Occipital lobe (tissue), 2 donors: ENCODE measurements around the gene MAGEB17. TPM values are rescaled to one million over a fixed set of nuclear protein-coding genes. Genes with fewer than 3 reads are reported as not detected.
"Not testable (repeated sequence)": the region's sequence is repeated elsewhere in the genome, so short reads cannot be mapped to it uniquely, and the experiment has no call there.

ENCODE experiments used
- DNase-seq: peaks from one replicate; lab custom pipeline; 2025; lab: John Stamatoyannopoulos, UW
- total RNA-seq: library from RNA; depleted of rRNA; stranded (reverse); fragments of >200 nt; gene quantifications from one replicate; pipeline ENCODE4 v1.2.3, GENCODE V29; 2014

The MAGEB17 gene
- total RNA-seq, 1 donor from 2014 or later: 0.16 TPM

- DNase-seq: no peak
Measured at GRCh38 chrX:16156692-16157331, 10.5 kb upstream of the MAGEB17 start.

GRCh38 chrX:16160729-16161128, 6.6 kb upstream of the MAGEB17 start:
- no peak for DNase-seq

GRCh38 chrX:16161173-16161572, 6.1 kb upstream of the MAGEB17 start:
- not testable (repeated sequence) for DNase-seq

- no peak for DNase-seq
Measured at GRCh38 chrX:16162391-16162790, 4.9 kb upstream of the MAGEB17 start.

DNA sequence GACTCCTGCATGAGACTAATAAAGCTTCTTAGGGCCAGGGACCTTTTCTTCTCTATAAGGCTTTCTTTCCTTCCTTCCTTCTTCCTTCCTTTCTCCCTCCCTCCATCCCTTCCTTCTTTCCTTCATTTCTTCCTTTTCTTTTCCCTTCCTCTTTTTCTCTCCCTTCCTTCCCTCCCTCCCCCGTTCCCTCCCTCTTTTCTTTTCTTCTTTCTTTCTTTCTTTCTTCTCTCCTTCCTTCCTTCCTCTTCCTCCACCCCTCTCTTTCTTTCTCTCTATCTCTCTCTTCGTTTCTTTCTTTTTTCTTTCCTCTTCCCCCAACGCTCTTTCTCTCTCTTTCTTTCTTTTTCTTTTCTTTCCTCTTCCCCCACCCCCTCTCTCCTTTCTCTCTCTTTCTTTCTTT, 2.5 kb upstream of the MAGEB17 start:
- DNase-seq: no peak

GRCh38 chrX:16171039-16171438, 3.8 kb downstream of the MAGEB17 start:
- DNase-seq: no peak

DNA sequence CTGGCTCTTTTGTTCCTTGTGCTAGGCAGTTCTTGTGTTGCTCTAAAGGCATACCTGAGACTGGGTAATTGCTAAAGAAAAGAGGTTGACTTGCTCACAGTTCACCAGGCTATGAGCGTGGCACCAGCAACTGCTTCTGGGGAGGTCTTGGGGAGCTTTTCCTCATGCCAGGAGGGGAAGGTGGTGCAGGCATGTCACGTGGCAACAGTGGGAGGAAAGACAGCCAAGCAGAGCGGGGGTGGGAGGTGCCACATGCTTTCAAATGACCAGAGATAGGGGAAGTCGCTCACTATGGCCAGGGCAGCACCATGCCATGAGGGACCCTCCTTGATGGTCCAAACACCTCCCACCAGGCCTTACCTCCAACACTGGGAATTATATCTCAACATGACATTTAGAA, 4.7 kb downstream of the MAGEB17 start:
- DNase-seq: no peak

- no peak for DNase-seq
Measured at GRCh38 chrX:16172391-16172790, 5.1 kb downstream of the MAGEB17 start.

DNA sequence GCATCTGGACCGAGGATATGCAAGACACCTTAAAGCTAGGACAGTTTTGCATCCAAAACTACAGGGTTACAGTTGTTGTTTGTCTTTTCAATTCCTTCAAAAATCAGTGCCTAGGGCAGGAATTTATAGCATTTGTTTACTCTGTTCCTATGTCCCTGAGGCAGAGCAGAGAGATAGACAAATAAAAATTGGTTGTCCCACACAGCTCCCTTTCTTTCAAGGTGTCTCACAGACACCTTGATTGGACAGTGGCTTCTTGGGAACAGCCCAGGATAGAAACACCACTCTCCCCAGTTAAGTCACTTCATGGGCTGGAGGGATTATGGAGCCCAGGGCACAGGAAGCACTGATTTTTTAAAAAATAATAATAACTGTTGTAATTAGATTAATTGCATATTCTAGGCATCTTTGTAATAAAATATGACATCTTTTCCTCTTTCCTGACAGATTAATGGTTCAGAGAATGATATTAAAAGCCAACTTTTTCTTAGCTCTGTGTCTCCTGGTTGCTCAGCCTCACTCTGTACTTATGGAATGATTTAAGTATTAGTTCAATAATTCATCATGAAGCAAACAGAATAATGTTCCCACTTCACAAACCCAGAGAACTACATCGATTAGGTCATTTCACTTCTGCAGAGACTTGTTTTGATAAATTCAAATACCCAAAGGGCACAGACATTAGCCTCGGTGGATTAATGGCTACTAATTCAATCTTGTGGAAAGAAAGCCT, 8.2 kb downstream of the MAGEB17 start:
- no peak for DNase-seq

DNA sequence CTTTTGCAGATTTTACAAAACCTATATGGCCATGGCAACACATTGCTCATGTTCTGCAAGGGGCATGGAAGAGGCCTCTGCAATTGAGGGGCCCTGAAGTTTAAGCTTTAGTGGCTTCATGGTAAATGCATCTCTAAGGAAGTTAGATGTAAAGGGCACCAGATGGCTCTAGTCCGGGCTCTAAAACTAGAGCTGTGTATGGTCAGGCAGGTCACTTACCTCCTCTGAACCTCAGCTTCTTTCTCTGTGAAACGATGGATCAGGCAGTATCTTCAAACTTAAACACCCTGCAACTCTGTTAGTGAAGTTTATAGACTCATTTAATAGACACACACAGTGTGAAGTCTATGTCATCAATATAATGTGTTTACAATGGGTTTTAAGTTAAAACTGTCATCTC, 10.0 kb downstream of the MAGEB17 start:
- no peak for DNase-seq

- DNase-seq: not testable (repeated sequence)
Measured at GRCh38 chrX:16183843-16184242, 16.6 kb downstream of the MAGEB17 start.

DNA sequence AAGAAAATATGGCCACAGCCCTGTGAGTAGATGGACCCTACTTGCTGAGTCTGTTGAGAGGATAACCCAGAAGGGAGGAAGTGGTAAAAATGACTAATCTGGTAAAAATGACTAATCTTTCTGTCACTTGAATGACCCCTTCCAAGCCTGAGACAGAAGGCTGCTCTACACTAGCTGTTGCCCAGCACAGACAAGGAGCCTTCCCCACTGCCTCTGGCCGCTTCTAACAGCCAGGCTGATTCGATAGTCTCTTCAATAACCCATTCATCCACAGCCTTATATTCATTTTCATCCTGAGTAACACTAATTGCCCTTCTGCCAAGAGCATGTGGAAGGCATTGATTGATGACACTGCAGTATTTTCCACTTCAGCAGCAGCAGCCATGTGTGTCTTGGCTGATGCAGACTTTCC, 18.4 kb downstream of the MAGEB17 start:
- no peak for DNase-seq

DNA sequence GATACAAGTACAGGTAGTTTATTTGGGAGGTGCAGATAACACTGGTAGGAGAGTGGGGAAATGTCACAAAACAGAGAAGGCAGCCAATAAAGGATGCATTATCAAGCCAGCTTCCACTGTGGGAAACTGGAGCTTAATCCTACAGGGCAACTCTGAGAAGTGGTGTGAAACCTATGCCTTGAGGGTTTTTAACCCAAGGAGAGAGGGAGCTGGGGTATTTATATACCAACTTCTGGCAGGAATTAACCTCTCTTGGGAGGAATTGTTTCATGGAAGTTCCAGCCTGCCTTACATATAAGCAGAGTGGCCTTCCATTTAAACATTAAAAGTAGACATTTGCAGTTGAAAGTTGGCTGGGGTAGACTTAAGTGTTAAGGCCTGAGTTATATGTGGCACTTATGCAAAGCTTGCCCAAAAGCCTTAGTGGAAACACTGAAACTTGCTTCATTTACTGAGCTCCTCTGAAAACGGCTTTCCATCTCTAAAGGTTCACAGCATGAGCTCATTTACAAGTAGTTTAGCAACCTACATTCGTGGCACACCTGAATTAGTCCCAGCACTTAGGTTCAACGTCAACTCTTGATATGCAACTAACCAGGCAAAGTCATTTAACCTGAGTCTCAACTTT, 19.2 kb downstream of the MAGEB17 start:
- DNase-seq: no peak

DNA sequence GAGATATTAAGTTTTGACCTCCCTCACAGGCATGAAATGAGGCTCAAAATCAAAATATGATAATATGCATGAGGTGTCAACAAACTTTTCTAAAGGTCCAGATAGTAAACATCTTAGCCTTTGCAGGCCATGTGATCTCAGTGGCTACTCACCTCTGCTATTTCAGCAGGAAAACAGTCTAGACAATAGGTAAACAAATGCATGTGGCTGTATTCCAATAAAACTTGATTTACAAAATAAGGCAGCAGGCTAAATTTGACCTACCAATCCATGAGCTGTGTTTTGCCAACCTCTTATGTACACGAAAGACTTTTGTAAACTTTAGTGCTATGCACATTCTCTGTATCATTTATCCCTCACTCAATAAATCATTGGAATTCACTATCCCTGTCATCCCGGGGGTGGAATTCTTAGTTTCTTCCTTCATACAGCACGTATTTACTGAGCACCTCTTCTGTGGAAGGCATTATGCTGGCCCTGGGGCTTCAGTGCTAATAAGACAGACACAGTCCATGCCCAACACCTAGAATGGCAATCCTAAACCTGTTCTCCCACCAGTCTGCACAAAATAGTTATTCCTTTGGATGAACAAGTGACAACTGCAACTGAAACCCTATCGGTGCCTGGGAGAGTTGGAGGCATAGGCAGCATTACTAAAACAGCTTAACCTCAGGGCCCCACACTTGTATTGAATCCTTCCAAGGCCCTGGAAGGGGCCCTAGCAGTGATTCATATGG, 19.9 kb downstream of the MAGEB17 start:
- no peak for DNase-seq

GRCh38 chrX:16188687-16189086, 21.4 kb downstream of the MAGEB17 start:
- DNase-seq: no peak

- DNase-seq: no peak
Measured at GRCh38 chrX:16191605-16192004, 24.3 kb downstream of the MAGEB17 start.

GRCh38 chrX:16196829-16197228, 29.5 kb downstream of the MAGEB17 start:
- DNase-seq: no peak

- DNase-seq: no peak
Measured at GRCh38 chrX:16199343-16199742, 32.1 kb downstream of the MAGEB17 start.

DNA sequence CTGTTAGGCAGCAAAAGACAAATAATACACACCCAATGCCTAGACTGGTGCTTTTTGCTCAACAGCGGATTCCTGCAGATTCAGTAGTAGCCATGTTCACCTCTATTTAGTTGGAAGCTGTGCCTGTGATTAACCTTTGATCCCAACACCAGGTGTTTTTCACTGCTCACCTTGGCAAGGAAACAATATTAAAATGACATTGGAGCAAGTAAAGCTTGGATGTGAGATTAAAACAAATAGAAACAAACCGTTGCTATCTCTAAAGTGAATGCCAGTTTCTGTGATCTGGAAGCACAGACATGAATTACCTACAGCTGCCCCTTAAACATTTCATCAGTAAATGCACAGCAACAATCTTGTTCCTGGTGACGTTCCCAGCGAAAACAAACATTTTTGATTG, 35.7 kb downstream of the MAGEB17 start:
- DNase-seq: no peak

DNA sequence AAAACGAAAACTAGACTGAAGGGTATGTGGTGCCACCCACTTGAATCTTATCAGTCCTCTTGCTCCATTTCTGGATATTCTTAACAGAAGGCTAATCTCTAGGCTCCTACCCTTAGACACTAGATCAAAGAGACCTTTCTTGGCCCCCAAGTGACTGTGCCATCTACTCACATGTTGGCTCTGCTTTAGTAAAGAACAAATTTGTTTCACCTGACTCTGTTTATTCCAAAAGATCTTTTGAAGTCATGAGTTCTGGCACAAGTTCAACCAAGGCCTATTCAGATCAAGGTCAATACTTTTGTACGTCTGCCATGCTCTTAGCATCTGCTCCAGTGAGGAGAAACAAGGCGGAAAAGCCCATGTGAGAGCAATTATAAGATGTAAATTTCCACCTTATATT, 37.3 kb downstream of the MAGEB17 start:
- DNase-seq: no peak

DNA sequence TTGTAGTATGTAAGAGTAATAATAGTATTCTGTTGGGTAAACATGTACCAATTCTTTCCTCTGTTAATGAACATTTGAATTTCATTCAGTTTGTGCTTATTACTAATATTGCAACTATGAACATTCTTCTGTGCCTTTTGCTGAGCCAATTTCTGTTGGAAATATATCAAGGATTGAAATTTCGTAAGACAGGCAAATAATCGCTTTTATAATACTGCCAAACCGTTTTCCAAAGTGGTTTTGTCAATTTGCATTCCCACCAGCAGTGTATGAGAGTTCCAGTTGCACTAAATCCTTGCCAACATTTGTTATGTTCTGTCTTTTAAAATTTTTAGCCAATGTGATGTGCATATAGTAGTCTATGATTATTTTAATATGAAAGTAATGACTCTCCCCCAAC, 38.6 kb downstream of the MAGEB17 start:
- no peak for DNase-seq

DNA sequence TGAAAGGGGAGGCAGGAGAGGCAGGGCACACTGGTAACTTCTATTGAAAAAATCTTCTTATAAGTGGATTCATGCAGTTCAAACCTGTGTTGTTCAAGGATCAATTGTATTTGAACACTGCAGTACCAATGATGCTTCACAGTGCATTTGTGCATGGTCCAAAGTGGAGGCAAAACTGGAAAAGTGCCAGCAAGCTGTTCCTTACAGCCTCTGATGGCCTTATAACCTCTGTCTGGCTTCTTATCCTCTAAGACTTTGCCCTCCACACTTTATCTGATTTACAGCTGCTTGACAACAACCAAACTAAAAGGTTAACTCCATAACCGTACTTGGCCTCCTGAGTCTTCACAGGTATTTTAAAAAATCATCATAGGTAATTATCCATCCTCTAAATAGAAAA, 40.4 kb downstream of the MAGEB17 start:
- DNase-seq: no peak
